Suppressor macrophage treated with lipopolysaccharide for 1 hour (primary cell): Measurements from ENCODE around the gene ZNF316.

Source experiments
- DNase-seq, 3 donors: peaks; one replicate each; pipeline ENCODE4 v3.0.0-alpha.2; 2020 to 2022

ZNF316 gene

DNA sequence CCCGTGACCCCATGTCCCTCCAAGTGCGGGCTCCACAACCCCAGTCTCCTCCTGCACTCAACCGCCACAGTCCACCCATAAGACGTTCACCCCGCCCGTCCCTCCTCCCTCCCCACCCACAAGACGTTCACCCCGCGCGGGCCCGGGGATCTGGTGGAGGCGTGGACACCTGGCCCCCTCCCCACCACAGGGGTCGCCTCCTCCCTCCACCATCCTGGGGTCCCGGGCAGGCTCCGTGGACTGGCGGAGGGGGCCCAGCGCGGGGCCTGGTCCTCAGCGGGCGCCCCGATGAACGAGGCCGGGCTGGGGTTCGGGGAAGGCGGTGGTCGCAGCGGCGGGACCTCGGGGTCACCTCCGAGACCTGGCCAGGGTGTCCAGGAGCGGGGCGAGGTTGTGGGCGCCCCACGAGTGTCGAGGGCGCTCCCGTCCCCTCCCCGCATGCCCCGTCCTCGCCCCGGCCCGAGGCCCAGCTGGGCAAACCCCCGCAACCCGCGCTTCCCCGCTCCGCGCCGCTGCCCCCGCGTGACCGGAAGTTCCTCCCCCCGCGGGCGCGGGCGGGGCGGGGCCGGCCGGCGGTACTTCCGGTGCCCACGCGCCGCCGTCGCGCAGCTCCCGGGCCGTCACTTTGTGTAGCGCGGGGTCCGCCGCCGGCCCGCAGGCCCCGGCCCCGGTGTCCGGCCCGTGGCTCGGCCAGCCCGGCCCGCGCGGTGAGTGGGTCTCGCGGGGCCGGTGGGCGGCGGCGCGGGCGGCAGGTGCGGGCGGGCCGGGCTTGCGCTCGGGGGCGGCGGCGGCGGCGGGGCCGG, at the start of gene ZNF316:
TSS of gene ZNF316 (plus strand) at position 578 of the 803 bp plus-strand sequence. CDS start 5,092 bp downstream, outside the sequence.
- DNase-seq, result peak; percentile 82 to 97 (median 94)

DNA sequence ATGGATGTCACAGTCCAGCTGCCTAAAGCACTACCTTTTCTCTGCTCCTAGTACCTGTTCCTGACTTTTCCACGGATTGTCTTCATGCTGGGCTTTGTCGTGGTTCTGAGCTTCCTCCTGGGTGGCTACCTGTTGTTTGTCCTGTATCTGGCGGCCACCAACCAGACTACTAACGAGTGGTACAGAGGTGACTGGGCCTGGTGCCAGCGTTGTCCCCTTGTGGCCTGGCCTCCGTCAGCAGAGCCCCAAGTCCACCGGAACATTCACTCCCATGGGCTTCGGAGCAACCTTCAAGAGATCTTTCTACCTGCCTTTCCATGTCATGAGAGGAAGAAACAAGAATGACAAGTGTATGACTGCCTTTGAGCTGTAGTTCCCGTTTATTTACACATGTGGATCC, 48.6 kb upstream of the ZNF316 start:
- DNase-seq, result no peak

GRCh38 chr7:6589151-6589828, 47.8 kb upstream of the ZNF316 start:
- no peak for DNase-seq

GRCh38 chr7:6589829-6590644, 47.1 kb upstream of the ZNF316 start, which contains the start of gene INTS15:
Gene INTS15 (plus strand): TSS chr7:6590021. CDS start chr7:6590284, 263 bp downstream.
- DNase-seq, result peak; percentile 85 to 97 (median 93)

DNA sequence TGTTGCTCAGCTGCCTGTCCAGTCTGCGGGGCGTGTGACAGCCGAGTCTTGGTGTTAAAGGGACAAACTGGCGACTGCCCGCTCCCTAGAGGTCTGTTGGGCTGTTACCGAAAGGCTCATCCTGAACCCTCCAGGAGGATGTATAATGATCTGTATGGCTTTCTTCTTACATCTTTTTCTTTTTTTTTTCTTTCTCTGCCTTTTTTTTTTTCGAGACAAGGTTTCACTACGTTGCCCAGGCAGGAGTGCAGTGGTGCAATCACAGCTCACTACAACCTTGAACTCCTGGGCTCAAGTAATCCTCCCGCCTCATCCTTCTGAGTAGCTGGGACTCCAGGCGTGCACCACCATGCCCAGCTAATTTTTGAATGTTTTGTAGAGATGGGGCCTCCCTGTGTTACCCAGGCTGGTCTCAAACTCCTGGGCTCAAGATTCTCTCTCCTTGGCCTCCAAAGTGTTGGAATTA, 46.4 kb upstream of the ZNF316 start:
- no peak for DNase-seq

DNA sequence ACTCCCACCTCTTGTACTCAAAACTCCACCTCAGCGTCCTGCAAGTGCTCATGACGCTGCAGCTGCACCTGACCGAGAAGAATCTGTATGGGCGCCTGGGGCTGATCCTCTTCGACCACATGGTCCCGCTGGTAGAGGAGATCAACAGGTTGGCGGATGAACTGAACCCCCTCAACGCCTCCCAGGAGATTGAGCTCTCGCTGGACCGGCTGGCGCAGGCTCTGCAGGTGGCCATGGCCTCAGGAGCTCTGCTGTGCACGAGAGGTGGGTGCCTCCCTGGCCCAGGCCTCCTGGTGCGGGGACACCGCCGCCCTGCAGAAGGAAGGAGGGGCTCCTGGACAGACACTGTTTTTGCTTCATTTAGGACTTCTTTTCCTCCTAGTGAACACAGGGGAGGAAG, 37.0 kb upstream of the ZNF316 start:
- DNase-seq, result no peak

DNA sequence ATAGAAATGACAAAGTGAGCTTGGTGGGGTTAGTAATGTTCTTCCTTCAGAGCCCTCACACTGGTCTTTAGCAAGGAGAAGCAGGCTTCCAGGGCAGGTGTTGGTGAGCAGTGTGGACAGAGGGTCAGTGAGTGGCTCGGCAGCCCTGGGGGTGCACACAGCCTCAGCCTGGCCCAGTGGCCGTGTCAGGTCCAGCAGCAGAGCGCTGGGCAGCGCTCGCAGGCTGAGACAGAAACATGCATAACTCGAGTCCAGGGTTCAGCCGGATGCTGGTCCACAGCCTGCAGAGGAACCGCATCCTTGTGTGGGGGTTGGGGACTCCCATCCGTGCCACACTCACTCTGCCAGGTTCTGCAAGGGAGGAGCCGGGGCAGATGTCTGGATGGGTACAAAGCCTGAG, 32.7 kb upstream of the ZNF316 start:
- no peak for DNase-seq

- no peak for DNase-seq
Observed at GRCh38 chr7:6606866-6607583, 30.1 kb upstream of the ZNF316 start.

DNA sequence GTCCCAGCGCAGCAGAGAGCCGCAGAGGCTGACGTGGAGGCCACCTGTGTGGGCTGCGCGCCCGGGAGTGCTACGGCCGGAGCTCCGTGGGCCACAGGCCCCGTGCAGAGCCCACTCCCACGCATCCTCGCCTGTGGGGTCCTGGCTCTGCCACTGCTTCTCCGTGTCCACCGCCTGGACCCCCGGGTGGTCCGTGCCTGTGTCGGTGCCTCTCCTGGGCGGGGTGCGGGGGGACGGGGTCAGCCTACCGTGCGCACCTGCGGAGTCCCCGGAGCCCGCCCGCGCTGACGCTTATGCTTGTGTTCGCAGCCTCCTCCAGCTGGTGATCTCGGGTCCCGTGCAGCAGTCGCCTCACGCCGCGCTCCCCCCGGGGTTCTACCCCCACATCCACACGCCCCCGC, 29.5 kb upstream of the ZNF316 start:
- no peak for DNase-seq

- DNase-seq, result no peak
Observed at GRCh38 chr7:6608081-6608480, 29.0 kb upstream of the ZNF316 start.

DNA sequence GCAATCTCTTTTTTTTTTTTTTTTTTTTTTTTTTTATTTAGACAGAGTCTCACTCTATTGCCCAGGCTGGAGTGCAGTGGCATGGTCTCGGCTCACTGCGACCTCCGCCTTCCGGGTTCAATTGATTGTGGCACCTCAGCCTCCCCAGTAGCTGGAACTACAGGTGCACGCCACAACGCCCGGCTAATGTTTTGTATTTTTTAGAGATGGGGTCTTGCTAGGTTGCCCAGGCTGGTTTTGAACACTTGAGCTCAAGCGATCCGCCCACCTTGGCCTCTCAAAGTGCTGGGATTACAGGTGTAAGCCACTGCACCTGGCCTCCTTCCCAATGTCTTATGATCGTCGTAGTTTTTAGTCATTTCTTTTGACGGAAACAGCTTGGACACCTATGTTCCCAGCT, 28.3 kb upstream of the ZNF316 start:
- no peak for DNase-seq

DNA sequence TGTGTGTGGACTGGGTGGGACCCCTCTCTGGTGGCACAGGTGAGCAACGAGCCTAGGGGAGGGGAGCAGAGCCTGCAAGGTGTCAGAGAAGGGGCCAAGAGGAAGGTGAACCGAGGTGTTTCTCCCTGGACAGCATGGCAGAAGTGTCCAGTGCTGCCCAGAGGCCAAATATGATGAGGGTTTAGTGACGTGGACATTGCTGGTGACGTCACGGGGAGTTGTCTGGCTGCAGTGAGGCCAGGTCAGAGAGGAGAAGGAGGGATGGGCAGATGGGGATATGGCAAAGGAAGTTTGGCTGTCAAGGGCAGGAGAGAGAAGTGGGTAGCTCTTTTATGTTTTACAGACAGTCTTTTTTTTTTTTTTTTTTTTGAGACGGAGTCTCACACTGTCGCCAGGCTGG, 24.3 kb upstream of the ZNF316 start:
- DNase-seq, result no peak

DNA sequence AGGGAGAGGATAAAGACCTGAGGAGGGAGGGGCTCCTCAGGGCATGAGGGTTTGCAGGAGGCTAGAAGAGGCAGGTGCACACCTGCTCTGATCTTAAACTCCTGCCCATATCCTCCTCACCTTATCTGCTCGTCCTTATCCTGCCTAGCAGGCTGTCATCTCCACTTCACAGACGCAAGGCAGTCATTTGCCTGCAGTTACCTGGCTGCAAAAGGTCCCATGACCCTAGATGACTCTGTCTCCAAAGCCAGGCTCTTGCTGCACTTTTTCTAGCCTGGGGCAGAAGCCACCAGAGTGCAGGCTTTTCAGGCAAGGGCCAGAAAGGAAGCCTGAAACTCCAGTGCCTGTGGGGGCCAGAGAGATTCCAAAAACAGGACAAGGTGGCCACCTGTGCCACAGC, 23.4 kb upstream of the ZNF316 start:
- no peak for DNase-seq

GRCh38 chr7:6614953-6615722, 22.0 kb upstream of the ZNF316 start, which contains the start of gene ZNF853:
Gene ZNF853 (plus strand): TSS chr7:6615610. CDS start chr7:6616175, 565 bp downstream.
- peak in 1 of 3 donors; percentile 33 for DNase-seq

DNA sequence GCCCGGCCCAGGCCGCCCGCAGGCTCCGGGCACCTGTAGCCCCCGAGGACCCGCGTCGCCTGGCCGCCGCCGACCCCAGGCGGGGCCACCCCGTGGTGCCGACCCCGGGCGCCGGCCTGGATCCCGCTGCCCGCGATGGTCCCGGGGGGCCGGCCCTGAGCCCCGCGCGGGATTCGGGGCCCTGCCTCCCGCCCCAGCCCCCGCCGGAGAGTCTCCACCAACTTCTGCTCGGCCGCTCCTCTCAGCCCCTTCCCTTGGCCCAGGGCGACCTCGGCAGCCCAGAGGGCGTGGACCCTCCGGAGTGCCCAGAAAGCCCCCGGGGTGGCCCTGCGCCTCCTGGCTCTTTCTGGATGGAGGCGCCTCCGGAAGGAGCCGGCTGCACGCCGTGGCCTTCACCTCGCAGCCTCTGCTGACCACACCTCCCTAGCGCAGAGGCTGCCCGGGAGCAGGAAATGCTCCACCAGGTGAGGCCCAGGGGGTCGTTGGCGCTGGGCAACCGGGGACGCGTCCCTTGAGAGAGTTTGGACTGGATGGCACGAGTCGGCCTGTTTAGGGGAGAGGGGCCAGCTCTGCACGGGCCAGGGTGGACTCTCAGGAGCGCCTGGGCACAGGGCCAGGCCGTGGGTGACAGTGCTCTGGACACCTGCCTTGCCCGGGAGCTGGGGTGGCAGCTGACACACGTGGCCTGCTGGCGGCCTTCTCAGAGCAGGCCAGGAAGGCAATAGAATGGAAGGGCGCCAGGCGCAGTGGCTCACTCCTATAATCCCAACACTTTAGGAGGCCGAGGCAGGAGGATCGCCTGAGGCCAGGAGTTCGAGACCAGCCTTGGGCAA, 21.2 kb upstream of the ZNF316 start:
- no peak for DNase-seq

DNA sequence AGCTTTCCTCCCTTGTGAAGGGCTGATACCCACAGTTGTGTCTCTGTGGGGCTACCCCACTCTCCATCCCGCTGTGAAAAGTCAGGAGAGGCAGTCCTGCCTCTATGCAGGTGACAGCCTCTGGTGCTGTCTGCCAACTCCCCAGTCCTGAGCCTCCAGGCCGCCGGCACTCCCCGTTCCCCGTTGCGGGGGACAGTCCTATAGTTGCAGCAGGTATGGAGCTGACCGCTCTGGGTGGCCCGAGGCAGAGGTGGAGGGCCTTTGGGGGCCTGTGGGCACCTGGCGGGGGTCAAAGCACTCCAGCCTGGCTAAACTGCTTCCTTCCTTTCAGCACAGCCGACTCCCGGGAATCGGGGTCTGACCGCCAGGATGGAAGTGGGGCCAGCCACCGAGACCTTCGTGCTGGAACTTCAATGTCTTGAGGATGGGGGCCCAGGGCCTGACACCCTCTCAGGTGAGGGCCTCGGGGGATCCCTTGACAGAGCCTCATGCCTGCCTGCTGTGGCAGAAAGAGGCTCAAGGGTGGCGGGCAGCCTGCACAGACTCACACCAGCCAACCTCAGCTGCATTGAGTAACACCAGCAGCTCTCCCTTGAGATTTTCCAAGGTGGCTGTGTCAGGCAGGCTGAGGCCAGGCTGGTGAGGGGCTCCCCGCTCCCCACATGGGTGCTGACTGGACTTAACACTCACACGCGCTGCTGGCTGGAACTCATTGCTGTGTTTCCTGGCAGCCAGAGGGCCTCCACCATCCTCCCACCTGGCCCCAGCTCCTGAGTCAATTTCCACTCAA, 20.1 kb upstream of the ZNF316 start:
- no peak for DNase-seq

- DNase-seq, result no peak
Observed at GRCh38 chr7:6618621-6619020, 18.5 kb upstream of the ZNF316 start.

DNA sequence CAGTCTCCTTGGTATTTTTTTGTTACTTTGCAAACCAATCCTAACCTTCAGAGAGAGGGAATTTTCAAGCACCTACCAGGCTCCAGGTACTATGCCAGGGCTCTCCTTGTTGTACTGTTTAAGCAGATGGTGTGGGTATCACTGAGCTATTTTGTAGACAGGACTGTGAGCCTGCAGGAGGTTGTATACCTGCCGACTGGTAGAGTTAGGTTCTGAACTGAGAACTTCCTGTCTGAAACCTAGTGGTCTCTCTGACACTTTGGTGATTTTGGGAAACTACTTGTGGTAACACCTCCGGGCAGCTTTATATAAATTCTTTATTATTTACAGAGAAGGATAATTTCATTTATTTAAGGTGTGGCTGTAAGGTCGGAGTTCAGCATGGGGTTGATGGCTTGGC, 17.2 kb upstream of the ZNF316 start:
- DNase-seq, result no peak

DNA sequence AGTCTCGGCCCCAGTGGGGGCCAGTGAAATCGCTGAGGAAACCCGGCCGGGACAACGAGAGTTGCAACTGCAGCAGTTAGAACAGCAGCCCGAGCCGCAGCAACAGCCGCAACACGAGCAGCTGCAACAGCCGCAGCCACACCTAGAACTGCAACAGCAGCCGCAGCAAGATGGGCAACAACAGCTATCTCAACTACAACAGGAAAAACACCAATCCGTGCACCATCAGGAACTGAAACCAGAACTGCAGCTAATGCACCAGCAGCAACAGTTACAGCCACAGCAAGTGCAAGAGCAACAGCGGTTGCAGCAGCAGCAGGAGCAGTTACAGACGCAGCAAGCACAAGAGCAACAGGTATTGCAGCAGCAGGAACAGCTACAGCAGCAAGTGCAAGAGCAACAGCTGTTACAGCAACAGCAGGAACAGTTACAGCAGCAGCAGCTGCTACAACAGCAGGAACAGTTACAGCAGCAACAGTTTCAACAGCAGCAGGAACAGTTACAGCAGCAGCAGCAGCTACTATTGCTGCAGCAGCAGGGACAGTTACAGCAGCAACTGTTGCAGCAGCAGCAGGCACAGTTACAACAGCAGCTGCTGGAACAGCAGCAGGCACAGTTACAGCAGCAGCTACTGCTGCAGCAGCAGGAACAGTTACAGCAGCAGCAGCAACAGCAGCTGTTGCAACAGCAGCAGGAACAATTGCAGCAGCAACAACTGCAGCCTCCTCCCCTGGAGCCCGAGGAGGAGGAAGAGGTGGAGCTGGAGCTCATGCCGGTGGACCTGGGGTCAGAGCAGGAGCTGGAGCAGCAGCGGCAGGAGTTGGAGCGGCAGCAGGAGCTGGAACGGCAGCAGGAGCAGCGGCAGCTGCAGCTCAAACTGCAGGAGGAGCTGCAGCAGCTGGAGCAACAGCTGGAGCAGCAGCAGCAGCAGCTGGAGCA, 15.7 kb upstream of the ZNF316 start:
- no peak for DNase-seq
